ENCODE results near the gene TIMM8B.
A peak's percentile ranks its signal among the peaks of the same experiment; 100 is the strongest.
"Not testable (repeated sequence)": the region's sequence is repeated elsewhere in the genome, so short reads cannot be mapped to it uniquely, and the experiment has no call there.

The TIMM8B gene

GRCh38 chr11:112086422-112087191, at the start of gene TIMM8B, which contains the start of gene SDHD:
TSS of gene TIMM8B (minus strand) at chr11:112086756. CDS start at chr11:112086723, 33 bp downstream.
TSS of gene SDHD (plus strand) at chr11:112086873. CDS start at chr11:112086908, 35 bp downstream.
- DNase-seq = peak; percentile 98

GRCh38 chr11:112134473-112134872, 47.9 kb upstream of the TIMM8B start:
- DNase-seq = no peak

GRCh38 chr11:112132737-112133136, 46.2 kb upstream of the TIMM8B start:
- DNase-seq = no peak

- DNase-seq = no peak
Observed at GRCh38 chr11:112129656-112130055, 43.1 kb upstream of the TIMM8B start.

- DNase-seq = no peak
Observed at GRCh38 chr11:112128483-112129121, 42.0 kb upstream of the TIMM8B start.

- no peak for DNase-seq
Observed at GRCh38 chr11:112127056-112127455, 40.5 kb upstream of the TIMM8B start.

GRCh38 chr11:112123129-112123528, 36.6 kb upstream of the TIMM8B start:
- DNase-seq = no peak

GRCh38 chr11:112121981-112122615, 35.5 kb upstream of the TIMM8B start:
- no peak for DNase-seq

GRCh38 chr11:112118176-112118575, 31.6 kb upstream of the TIMM8B start:
- DNase-seq = no peak

GRCh38 chr11:112115386-112115785, 28.8 kb upstream of the TIMM8B start:
- no peak for DNase-seq

GRCh38 chr11:112114460-112114859, 27.9 kb upstream of the TIMM8B start:
- no peak for DNase-seq

GRCh38 chr11:112113539-112114457, 27.2 kb upstream of the TIMM8B start:
- peak; percentile 53 for DNase-seq

GRCh38 chr11:112106070-112106469, 19.5 kb upstream of the TIMM8B start:
- no peak for DNase-seq

- no peak for DNase-seq
Observed at GRCh38 chr11:112103446-112103845, 16.9 kb upstream of the TIMM8B start.

GRCh38 chr11:112100462-112100861, 13.9 kb upstream of the TIMM8B start:
- no peak for DNase-seq

GRCh38 chr11:112097734-112098528, 11.4 kb upstream of the TIMM8B start:
- DNase-seq = no peak

- DNase-seq = no peak
Observed at GRCh38 chr11:112096194-112096593, 9.6 kb upstream of the TIMM8B start.

- not testable (repeated sequence) for DNase-seq
Observed at GRCh38 chr11:112095302-112095701, 8.7 kb upstream of the TIMM8B start.

- DNase-seq = no peak
Observed at GRCh38 chr11:112087212-112087611, 656 bp upstream of the TIMM8B start.

- DNase-seq = peak; percentile 34
Observed at GRCh38 chr11:112085822-112086421, 634 bp downstream of the TIMM8B start.

GRCh38 chr11:112082729-112083128, 3.8 kb downstream of the TIMM8B start:
- DNase-seq = no peak

All from CD4-positive, alpha-beta T cell treated with Interleukin-17A for 1 hour (primary cell).